Mesendoderm (in vitro differentiated cells): ENCODE results near the gene C1QTNF6.

ENCODE experiments used
- DNase-seq: peaks from one replicate; pipeline ENCODE4 v3.0.0; 2013
- H2AK5ac ChIP-seq: 2 replicates; pipeline ENCODE4 v1.6.1; 2013; ENCODE audit warnings: low read length, inconsistent platforms
- H2BK120ac ChIP-seq: 2 replicates; pipeline ENCODE4 v1.6.1; 2013; ENCODE audit warnings: low read depth, mild to moderate bottlenecking, low read length, moderate library complexity, mixed read lengths
- H2BK15ac ChIP-seq: replicated peaks from 2 replicates; pipeline ENCODE4 v1.6.1; 2013; ENCODE audit warnings: low read depth, mild to moderate bottlenecking, moderate library complexity
- H2BK5ac ChIP-seq: 2 replicates; pipeline ENCODE4 v1.6.1; 2013; ENCODE audit warnings: low read length, inconsistent platforms
- H3K18ac ChIP-seq: 2 replicates; pipeline ENCODE4 v1.6.1; 2013; ENCODE audit warnings: mild to moderate bottlenecking, low read length, mixed read lengths
- H3K23ac ChIP-seq: one replicate; pipeline ENCODE4 v1.6.1; 2013; ENCODE audit warnings: low read length
- H3K27ac ChIP-seq: 2 replicates; pipeline ENCODE4 v1.5.1; 2013; ENCODE audit warnings: low read depth, mild to moderate bottlenecking, inconsistent platforms, low read length, moderate library complexity
- H3K27me3 ChIP-seq: 2 replicates; pipeline ENCODE4 v1.6.1; 2013; ENCODE audit warnings: low read length, control low read depth, mild to moderate bottlenecking, inconsistent platforms; ENCODE audit not compliant: insufficient read depth, poor library complexity
- H3K36me3 ChIP-seq: 2 replicates; pipeline ENCODE4 v1.6.1; 2013; ENCODE audit warnings: low read length, inconsistent platforms; ENCODE audit not compliant: control insufficient read depth, insufficient read depth
- H3K4ac ChIP-seq: one replicate; pipeline ENCODE4 v1.6.1; 2013; ENCODE audit warnings: low read depth, mild to moderate bottlenecking, low read length, moderate library complexity
- H3K4me1 ChIP-seq: 2 replicates; pipeline ENCODE4 v1.6.1; 2013; ENCODE audit warnings: low read depth, low read length, inconsistent platforms; ENCODE audit not compliant: control insufficient read depth
- H3K4me2 ChIP-seq: 2 replicates; pipeline ENCODE4 v1.6.1; 2013; ENCODE audit warnings: low read length
- H3K4me3 ChIP-seq: 2 replicates; pipeline ENCODE4 v1.5.1; 2013; ENCODE audit warnings: mild to moderate bottlenecking, low read length
- H3K56ac ChIP-seq: one replicate; pipeline ENCODE4 v1.6.1; 2013; ENCODE audit warnings: low read length
- H3K79me1 ChIP-seq: 2 replicates; pipeline ENCODE4 v1.6.1; 2013; ENCODE audit warnings: low read length, inconsistent platforms
- H3K79me2 ChIP-seq: 2 replicates; pipeline ENCODE4 v1.6.1; 2013; ENCODE audit warnings: mild to moderate bottlenecking, low read length; ENCODE audit not compliant: control insufficient read depth, insufficient read depth
- H3K9ac ChIP-seq: 2 replicates; pipeline ENCODE4 v1.6.1; 2013; ENCODE audit warnings: low read length, inconsistent platforms
- H4K5ac ChIP-seq: one replicate; pipeline ENCODE4 v1.6.1; 2013; ENCODE audit warnings: low read length
- H4K8ac ChIP-seq: one replicate; pipeline ENCODE4 v1.6.1; 2013; ENCODE audit warnings: low read depth, mild to moderate bottlenecking, control low read depth, low read length, moderate library complexity
- WGBS: extraction: QIAGEN DNeasy Blood & Tissue Kit; methylation state at CpG from one replicate; pipeline ENCODE4 v1.1.7; 2013; ENCODE audit warnings: low lambda C conversion rate, missing lambda C conversion rate; ENCODE audit not compliant: insufficient coverage; ENCODE audit errors: extremely low coverage; 5-methylcytosine and 5-hydroxymethylcytosine counted together

The C1QTNF6 gene

DNA sequence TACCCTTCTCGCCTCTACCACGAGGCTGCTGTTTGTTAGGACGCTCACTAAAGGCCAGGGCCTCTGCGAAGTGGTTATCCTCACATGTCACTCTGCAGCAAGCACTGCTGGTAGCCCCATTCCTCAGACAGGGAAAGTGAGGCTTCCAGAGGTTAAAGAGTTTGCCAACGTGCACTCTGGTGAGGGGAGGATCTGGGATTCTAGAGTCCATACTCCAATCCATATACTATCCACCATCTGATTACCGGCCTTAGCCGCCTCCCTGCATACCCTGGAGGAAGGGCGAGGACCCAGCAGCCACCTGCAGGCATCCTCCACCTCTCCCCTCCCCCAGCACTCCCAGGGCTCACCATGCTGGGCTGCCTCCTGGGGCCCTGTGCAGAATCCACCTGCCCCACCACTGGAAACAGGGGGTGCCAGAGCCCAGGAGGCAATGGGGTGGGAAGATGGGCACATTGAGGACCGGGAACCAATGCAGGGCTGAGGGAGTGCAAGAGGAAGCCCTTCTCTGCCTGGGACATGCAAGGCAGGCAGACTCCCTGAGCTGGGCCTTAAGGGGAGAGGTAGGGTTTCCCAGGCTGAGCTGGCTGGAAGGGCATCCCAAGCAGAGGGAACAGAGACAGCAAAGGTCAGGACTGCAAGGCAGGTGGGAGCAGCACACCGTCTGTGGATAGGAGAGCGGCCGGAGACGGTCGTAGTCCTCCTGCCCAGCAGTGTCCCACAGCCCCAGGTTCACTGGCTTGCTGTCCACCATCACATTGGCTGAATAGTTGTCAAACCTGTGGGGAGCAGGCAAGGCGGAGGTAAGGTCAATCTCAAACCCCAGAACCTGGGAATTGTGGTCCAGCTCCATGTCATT is 44.3 kb upstream of the C1QTNF6 start:
- no peak overlapping the region for H2BK5ac ChIP-seq
- H3K9ac ChIP-seq: no peak overlapping the region
- H3K18ac ChIP-seq: no peak overlapping the region
- no peaks in the 10 kb centered on the region for H3K79me2 ChIP-seq
- no peaks in the 10 kb centered on the region for H3K27me3 ChIP-seq
- no peak overlapping the region for H3K4me3 ChIP-seq
- no peak overlapping the region for H3K4ac ChIP-seq
- no peak overlapping the region for H3K27ac ChIP-seq
- H3K79me1 ChIP-seq: no peaks in the 10 kb centered on the region
- no peak overlapping the region for H3K23ac ChIP-seq
- H2AK5ac ChIP-seq: no peak overlapping the region
- no peaks in the 10 kb centered on the region for H3K36me3 ChIP-seq
- WGBS: no CpG with 5 or more reads among the region's 15 CpGs
- peaks cover 2% of the 10 kb centered on the region for H3K4me1 ChIP-seq
- DNase-seq: no peak
- no peak overlapping the region for H3K4me2 ChIP-seq
- no peak overlapping the region for H2BK120ac ChIP-seq
- H4K5ac ChIP-seq: no peak overlapping the region
- H4K8ac ChIP-seq: no peak overlapping the region
- H3K56ac ChIP-seq: no peak overlapping the region
- no peak overlapping the region for H2BK15ac ChIP-seq

DNA sequence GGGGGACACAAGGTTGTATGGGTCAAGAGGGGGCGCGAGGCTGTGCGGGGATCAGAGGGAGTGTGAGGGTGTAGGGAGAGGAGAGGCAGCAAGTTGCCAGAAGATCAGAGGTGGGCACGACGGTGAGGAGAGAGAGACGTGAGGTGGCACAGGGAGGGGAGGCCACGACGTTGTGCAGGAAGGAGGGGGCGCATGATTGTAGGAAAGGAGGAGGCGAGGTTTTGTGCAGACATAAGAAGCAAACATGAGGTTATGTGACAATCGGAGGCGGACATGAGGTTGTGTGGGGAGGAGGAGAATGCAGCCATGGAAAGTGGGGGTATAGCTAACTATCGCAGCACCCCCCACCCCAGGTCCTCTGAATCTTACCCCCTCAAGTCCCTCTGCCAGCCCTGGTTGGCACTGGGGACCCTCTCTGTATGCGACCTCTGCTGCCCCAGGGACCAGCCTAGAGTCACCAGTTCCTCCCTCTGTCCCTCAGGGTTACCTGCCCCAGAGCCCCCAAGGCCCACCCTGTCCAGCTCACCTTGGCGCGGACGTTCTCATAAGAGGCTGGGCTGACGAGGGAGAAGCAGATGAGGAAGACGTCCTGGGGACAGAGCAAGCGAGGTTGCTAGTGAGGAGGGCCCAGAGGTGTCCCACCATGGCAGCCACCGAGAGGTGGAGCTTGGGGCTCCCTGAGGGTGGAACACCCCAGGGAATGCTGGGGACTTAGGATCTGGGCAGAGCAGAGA is 43.5 kb upstream of the C1QTNF6 start:
- Histone ChIP-seq H2AK5ac (no peak overlapping the region), H3K23ac (no peak overlapping the region), H4K8ac (no peak overlapping the region), H4K5ac (no peak overlapping the region), H3K4ac (no peak overlapping the region), H3K27ac (no peak overlapping the region), H2BK15ac (no peak overlapping the region), H3K4me1 (no peaks in the 10 kb centered on the region), H3K56ac (no peak overlapping the region), H3K27me3 (no peaks in the 10 kb centered on the region), H3K18ac (no peak overlapping the region), H3K79me2 (no peaks in the 10 kb centered on the region), H3K79me1 (no peaks in the 10 kb centered on the region), H3K9ac (no peak overlapping the region), H3K4me2 (no peak overlapping the region), H2BK5ac (no peak overlapping the region), H3K36me3 (no peaks in the 10 kb centered on the region), H2BK120ac (no peak overlapping the region), H3K4me3 (no peak overlapping the region)
- DNase-seq: no peak
- no CpG with 5 or more reads among the region's 21 CpGs for WGBS

DNA sequence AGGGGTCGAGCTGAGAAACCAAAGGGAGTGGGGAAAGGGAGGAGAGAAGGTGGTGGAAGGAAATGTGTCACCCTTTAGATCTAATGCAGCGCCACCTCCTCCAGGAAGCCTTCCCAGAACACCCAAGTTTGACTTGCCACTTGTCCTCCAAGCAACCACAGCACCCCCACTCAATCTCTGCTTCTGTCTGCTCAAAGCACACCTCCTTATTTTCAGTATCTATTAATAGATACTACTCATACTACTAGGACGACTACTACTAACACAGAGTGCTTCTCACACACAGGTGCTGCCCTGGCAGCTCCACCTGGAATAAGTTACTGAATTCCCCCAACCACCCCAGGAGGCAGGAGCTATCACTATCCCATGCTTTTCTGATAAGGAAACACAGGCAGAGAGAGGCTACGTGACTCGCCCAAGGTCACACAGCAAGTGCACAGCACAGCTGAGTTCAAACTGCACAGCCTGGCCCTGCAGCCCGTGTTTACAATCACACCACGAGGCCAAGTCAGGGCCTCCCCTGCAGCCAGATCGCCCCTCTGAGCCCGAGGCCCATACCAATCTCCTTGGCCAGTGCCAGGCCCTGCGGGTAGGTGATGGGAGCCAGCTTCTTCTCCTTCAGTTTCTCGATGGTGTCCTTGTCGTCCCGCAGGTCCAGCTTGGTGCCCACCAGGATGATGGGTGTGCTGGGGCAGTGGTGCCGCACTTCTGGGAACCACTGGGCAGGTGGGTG is 42.8 kb upstream of the C1QTNF6 start:
- Histone ChIP-seq H3K18ac (no peak overlapping the region), H3K4me2 (no peak overlapping the region), H2BK120ac (no peak overlapping the region), H3K23ac (no peak overlapping the region), H4K5ac (no peak overlapping the region), H3K4me1 (no peaks in the 10 kb centered on the region), H2BK15ac (no peak overlapping the region), H3K79me2 (no peaks in the 10 kb centered on the region), H3K56ac (no peak overlapping the region), H3K4ac (no peak overlapping the region), H4K8ac (no peak overlapping the region), H3K4me3 (no peak overlapping the region), H3K27me3 (no peaks in the 10 kb centered on the region), H2BK5ac (no peak overlapping the region), H3K36me3 (no peaks in the 10 kb centered on the region), H3K9ac (no peak overlapping the region), H2AK5ac (no peak overlapping the region), H3K27ac (no peak overlapping the region), H3K79me1 (no peaks in the 10 kb centered on the region)
- no peak for DNase-seq
- WGBS: no CpG with 5 or more reads among the region's 14 CpGs

DNA sequence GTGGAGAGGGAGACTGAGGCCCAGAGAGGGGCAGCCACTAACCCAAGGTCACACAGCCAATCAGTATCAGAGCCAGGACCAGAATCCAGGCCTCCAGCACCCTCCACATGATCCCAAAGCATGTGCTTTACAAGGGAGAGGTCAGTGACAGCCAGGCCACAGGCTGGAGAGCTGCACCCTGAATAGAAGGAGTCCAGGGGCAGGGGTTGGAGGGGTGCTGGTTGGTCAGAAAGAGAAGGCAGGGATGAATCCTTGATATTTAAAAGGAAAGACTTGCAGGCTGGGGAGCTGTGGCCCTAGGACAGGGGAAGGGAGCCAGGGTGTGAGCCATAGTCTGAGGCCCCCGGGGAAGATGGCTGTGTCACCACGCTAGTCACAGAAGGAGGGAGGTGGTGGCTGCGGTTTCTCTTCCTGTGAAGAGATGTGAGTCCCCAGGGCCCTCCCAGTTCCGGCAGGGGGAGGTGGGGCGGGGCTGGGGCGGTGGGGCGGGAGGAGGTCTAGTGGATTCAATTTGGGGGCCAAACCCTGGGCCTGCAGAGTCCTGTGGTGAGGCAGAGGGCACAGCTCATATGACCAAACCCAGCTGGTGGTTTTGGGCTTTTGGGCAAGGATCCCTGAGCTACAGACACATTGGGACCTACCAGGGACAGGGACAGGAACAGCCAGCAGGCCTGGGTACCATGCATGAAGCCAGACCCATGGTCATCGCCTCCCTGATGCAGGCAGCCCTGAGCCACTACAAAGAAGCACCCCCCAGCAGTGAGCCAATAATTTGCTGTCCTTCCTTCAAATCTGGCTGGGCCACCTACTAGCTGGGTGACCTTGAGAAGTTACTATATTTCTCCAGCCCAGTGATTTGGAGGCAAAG is 42.0 kb upstream of the C1QTNF6 start:
- Histone ChIP-seq H2BK120ac (no peak overlapping the region), H3K27me3 (no peaks in the 10 kb centered on the region), H3K18ac (no peak overlapping the region), H3K27ac (no peak overlapping the region), H3K4me2 (no peak overlapping the region), H3K56ac (no peak overlapping the region), H3K4me3 (no peak overlapping the region), H3K79me1 (no peaks in the 10 kb centered on the region), H2BK5ac (no peak overlapping the region), H2BK15ac (no peak overlapping the region), H4K5ac (no peak overlapping the region), H3K4me1 (no peaks in the 10 kb centered on the region), H2AK5ac (no peak overlapping the region), H3K36me3 (no peaks in the 10 kb centered on the region), H3K23ac (no peak overlapping the region), H3K4ac (no peak overlapping the region), H3K79me2 (no peaks in the 10 kb centered on the region), H4K8ac (no peak overlapping the region), H3K9ac (no peak overlapping the region)
- DNase-seq: no peak
- WGBS: no CpG with 5 or more reads among the region's 8 CpGs

DNA sequence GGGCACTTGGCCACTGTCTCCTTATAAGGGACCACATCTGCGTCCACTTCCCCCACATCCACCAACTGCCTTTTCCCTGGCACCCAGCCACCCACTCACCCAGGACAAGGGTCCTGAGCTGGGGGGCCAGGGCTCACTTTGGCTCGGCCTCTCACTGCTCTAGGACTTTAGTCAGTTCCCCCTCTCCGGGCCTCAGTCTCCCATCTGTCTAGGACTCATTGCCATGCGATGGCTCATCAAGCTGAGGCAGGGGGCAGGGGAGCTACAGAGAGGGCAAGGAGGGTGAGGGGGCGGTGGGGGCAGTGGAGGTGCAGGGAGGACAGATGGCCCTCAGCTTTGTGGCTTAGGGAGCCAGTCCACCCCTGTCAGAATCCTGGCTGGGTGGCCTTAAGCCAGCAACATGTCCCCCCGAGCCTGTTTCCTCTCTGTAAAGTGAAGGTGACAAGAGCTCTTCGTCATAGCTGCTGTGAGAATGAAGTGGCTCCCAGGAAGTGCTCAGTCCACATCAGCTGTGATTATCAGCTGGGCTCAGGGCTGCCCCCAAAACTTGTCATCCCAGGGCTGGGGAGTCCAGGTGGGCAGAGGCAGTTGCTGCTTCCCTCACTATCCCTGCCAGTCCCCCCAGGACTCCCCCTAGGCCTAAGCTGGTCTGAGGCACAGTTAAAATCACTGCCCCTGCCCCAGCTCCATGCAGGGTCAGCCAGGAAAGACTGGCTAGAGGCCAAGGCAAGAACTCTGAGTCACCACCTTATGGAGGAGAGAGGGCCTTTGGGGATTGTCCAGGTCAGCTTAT is 41.2 kb upstream of the C1QTNF6 start:
- Histone ChIP-seq H3K79me1 (no peaks in the 10 kb centered on the region), H3K4ac (no peak overlapping the region), H3K18ac (no peak overlapping the region), H3K23ac (no peak overlapping the region), H3K4me3 (no peak overlapping the region), H2BK5ac (no peak overlapping the region), H3K56ac (no peak overlapping the region), H3K9ac (no peak overlapping the region), H3K36me3 (no peaks in the 10 kb centered on the region), H2BK15ac (no peak overlapping the region), H3K4me2 (no peak overlapping the region), H2BK120ac (no peak overlapping the region), H4K5ac (no peak overlapping the region), H3K79me2 (no peaks in the 10 kb centered on the region), H4K8ac (no peak overlapping the region), H3K4me1 (no peaks in the 10 kb centered on the region), H2AK5ac (no peak overlapping the region), H3K27me3 (no peaks in the 10 kb centered on the region), H3K27ac (no peak overlapping the region)
- DNase-seq: no peak
- no CpG with 5 or more reads among the region's 7 CpGs for WGBS
